Loucy (cell line): Measurements from ENCODE around the gene ASCC1.

Experiments used
- CTCF ChIP-seq: fragments of 200-600 bp; sonication (generic); conservative IDR thresholded peaks from 2 replicates; pipeline ENCODE4 v1.5.1; 2014; ENCODE audit warnings: mild to moderate bottlenecking, antibody characterized with exemption, low read length
- EZH2phosphoT487 ChIP-seq: fragments of 200-600 bp; IDR thresholded peaks from 2 replicates; pipeline ENCODE4 v1.6.1; 2018; ENCODE audit warnings: antibody characterized with exemption, mild to moderate bottlenecking, moderate library complexity, borderline replicate concordance

GRCh38 chr10:72260239-72260975 is 44.3 kb upstream of the ASCC1 start:
- TF ChIP-seq CTCF = no peak
- TF ChIP-seq EZH2phosphoT487 = no peak
